ENCODE data around the gene C11orf24. TPM values are rescaled to one million over a fixed set of nuclear protein-coding genes. Genes with fewer than 3 reads are reported as not detected.

Gene C11orf24
- total RNA-seq = 54.2 and 54.5 TPM in 2 replicates
- long read RNA-seq, partial matches to known transcripts = 1 of 14 reads
- long read RNA-seq, other reads (novel, unspliced or antisense) = 12 of 14 reads

DNA sequence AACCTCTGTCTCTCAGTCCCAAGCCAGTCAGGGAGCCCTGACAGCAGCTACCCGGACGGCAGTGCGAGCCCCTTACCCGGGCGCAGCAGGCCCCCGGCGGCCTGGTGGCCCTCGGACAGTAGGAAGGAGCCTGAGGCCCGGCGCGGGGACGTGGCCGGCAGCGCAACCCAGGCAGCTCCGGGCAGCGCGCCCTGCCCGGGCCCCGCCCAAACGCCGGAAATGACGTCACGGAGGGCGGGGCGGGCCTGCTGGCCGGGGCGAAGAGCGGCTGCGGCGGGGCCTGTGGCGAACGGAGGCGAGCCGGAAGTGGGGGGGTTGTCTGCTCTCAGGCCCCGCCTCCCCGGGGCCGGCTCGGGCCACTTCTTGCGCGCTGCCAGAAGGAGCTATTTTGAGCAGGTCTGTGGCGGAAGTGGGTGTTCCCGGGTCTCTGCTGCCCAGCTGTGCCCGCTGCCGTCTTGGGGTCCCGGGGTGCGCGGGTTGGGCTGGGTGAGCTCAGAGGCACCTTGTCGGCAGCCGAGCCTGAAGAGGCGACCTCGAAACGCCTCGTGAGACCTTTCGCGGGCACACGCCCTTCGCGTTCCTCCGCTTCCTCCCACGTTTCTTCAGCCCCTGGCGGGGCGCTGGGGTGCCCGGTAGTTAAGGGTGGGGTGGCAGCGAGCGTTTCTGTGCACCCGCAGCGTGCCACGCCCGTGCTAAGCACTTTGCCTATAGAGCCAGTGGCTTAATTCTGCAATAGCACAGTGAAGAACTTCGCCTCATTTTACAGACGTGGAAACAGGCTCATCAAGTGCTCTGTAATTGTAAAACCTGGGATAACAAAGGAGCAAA lies at the start of gene C11orf24:
TSS of gene C11orf24 (minus strand) at position 193 of the 828 bp plus-strand sequence. CDS start 8,206 bp downstream, outside the sequence.
- Mint-ChIP-seq H3K27me3 (ENCODE audit: low read depth) (no peaks in the 10 kb centered on the region), H3K36me3 (ENCODE audit: low read depth) (peaks cover 6% of the 10 kb centered on the region), H3K4me1 (peaks cover 36% of the 10 kb centered on the region), H3K27ac (ENCODE audit: unreplicated experiment) (peak within 1 kb of the TSS; percentile 98), H3K9me3 (no peaks in the 10 kb centered on the region), H3K4me3 (peak within 1 kb of the TSS; percentile 98)
- peak; percentile 89 for DNase-seq (ENCODE audit: low read depth, low spot score)
- peak; percentile 11 for TF ChIP-seq CTCF (conservative IDR thresholded peaks at IDR 0.05)

GRCh38 chr11:68317147-68317785 lies 45.5 kb upstream of the C11orf24 start:
- no peak for TF ChIP-seq CTCF (conservative IDR thresholded peaks at IDR 0.05)
- H3K4me1 Mint-ChIP-seq = peaks cover 31% of the 10 kb centered on the region
- H3K27me3 Mint-ChIP-seq (ENCODE audit: low read depth) = no peaks in the 10 kb centered on the region
- no peak for DNase-seq (ENCODE audit: low read depth, low spot score)
- peaks cover 7% of the 10 kb centered on the region for H3K36me3 Mint-ChIP-seq (ENCODE audit: low read depth)
- no peak overlapping the region for H3K27ac Mint-ChIP-seq (ENCODE audit: unreplicated experiment)
- peak overlapping the region; percentile 23 for H3K4me3 Mint-ChIP-seq
- no peaks in the 10 kb centered on the region for H3K9me3 Mint-ChIP-seq

GRCh38 chr11:68315171-68315920 lies 43.6 kb upstream of the C11orf24 start:
- H3K27me3 Mint-ChIP-seq (ENCODE audit: low read depth) = no peaks in the 10 kb centered on the region
- peak overlapping the region; percentile 98 for H3K4me3 Mint-ChIP-seq
- H3K9me3 Mint-ChIP-seq = no peaks in the 10 kb centered on the region
- no peak for TF ChIP-seq CTCF (conservative IDR thresholded peaks at IDR 0.05)
- DNase-seq (ENCODE audit: low read depth, low spot score) = no peak
- H3K4me1 Mint-ChIP-seq = peaks cover 34% of the 10 kb centered on the region
- H3K36me3 Mint-ChIP-seq (ENCODE audit: low read depth) = no peaks in the 10 kb centered on the region
- no peak overlapping the region for H3K27ac Mint-ChIP-seq (ENCODE audit: unreplicated experiment)

- H3K27ac Mint-ChIP-seq (ENCODE audit: unreplicated experiment) = peak overlapping the region; percentile 52
- DNase-seq (ENCODE audit: low read depth, low spot score) = no peak
- H3K4me1 Mint-ChIP-seq = peaks cover 41% of the 10 kb centered on the region
- H3K27me3 Mint-ChIP-seq (ENCODE audit: low read depth) = no peaks in the 10 kb centered on the region
- peak overlapping the region; percentile 98 for H3K4me3 Mint-ChIP-seq
- no peaks in the 10 kb centered on the region for H3K36me3 Mint-ChIP-seq (ENCODE audit: low read depth)
- no peaks in the 10 kb centered on the region for H3K9me3 Mint-ChIP-seq
- TF ChIP-seq CTCF (conservative IDR thresholded peaks at IDR 0.05) = no peak
Measured at GRCh38 chr11:68314203-68315170, 42.7 kb upstream of the C11orf24 start.
